ENCODE results near the gene KANTR. TPM values are rescaled to one million over a fixed set of nuclear protein-coding genes. Genes with fewer than 3 reads are reported as not detected.

The KANTR gene
- total RNA-seq, 1 donor, result 8.6 TPM

GRCh38 chrX:53094582-53094905, 602 bp downstream of the KANTR start:
- H3K4me3 ChIP-seq (ENCODE audit: low read depth, low read length), result peak overlapping the region; percentile 75
- TF ChIP-seq CTCF (IDR thresholded peaks at IDR 0.05; ENCODE audit: insufficient read depth, low read depth, low read length), result no peak
- no peak for DNase-seq (ENCODE audit: low read depth)

- H3K4me3 ChIP-seq (ENCODE audit: low read depth, low read length), result no peak overlapping the region
- DNase-seq (ENCODE audit: low read depth), result no peak
- TF ChIP-seq CTCF (IDR thresholded peaks at IDR 0.05; ENCODE audit: insufficient read depth, low read depth, low read length), result no peak
Observed at GRCh38 chrX:53095796-53096195, 1.9 kb downstream of the KANTR start.

DNA sequence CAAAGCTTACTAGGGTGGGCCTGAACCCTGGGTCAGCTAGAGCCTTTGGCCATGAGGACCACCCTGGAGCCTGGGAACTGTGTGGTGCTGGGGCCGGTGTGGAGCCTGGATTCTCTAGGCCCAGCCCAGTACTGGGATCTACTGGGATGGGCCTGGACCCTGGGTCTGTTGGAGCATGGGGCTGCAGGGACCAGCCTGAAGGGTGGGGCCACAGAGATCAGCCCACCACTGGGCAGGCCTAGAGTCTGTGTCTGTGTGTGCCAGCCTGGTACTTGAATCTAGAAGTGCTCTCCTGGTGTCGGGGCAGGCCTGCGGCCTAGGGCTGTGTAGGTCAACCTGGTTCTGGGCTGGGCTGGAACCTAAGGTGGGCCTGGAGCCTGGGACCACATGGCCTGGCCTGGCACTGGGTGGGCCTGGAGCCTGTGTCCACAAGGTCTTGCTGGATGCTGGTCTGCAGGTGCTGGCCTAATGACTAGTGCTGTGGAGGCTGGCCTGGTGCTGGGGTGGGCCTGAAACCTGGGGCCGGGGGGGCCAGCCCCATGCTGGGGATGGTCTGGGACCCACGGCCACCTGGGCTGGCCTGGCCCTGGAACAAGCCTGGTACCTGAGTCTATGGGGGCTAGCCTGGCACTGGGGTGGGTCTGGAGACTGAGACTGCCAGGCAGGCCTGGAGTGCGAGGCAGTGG, 21.1 kb downstream of the KANTR start:
- no peak for DNase-seq (ENCODE audit: low read depth)
- no peak for TF ChIP-seq CTCF (IDR thresholded peaks at IDR 0.05; ENCODE audit: insufficient read depth, low read depth, low read length)

GRCh38 chrX:53115550-53115874, 21.6 kb downstream of the KANTR start:
- no peak overlapping the region for H3K4me3 ChIP-seq (ENCODE audit: low read depth, low read length)

More for the DNA sequence above, 21.1 kb downstream of the KANTR start:
- no peak overlapping the region for H3K4me3 ChIP-seq (ENCODE audit: low read depth, low read length)

GRCh38 chrX:53116101-53116500, 22.2 kb downstream of the KANTR start:
- peak; percentile 83 for DNase-seq (ENCODE audit: low read depth)
- no peak for TF ChIP-seq CTCF (IDR thresholded peaks at IDR 0.05; ENCODE audit: insufficient read depth, low read depth, low read length)
- no peak overlapping the region for H3K4me3 ChIP-seq (ENCODE audit: low read depth, low read length)

More at GRCh38 chrX:53115550-53115874, 21.6 kb downstream of the KANTR start:
- no peak for TF ChIP-seq CTCF (IDR thresholded peaks at IDR 0.05; ENCODE audit: insufficient read depth, low read depth, low read length)
- DNase-seq (ENCODE audit: low read depth), result no peak

GRCh38 chrX:53122013-53122412, 28.1 kb downstream of the KANTR start:
- no peak for DNase-seq (ENCODE audit: low read depth)
- H3K4me3 ChIP-seq (ENCODE audit: low read depth, low read length), result no peak overlapping the region
- TF ChIP-seq CTCF (IDR thresholded peaks at IDR 0.05; ENCODE audit: insufficient read depth, low read depth, low read length), result no peak

DNA sequence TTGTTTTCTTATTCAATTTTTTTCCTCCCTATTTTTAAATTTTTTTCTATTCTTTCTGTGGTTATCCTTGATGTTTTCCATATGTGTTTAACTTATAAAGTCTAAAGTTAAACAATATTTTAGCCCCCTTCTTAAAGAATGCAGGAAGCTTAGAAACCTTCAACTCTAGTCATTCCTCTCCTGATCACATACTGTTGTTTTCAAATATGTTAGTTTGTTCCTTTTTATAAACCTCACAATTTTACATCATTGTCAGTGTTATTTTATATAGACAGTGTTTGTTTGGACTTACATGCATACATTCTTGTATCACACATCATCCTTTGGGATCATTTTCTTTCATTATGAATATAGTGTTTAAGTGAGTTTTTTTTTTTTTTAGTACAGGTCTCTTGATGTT, 31.6 kb downstream of the KANTR start:
- peak; percentile 17 for DNase-seq (ENCODE audit: low read depth)
- no peak overlapping the region for H3K4me3 ChIP-seq (ENCODE audit: low read depth, low read length)
- TF ChIP-seq CTCF (IDR thresholded peaks at IDR 0.05; ENCODE audit: insufficient read depth, low read depth, low read length), result no peak
